ENCODE results near the gene ADK. TPM values are rescaled to one million over a fixed set of nuclear protein-coding genes. Genes with fewer than 3 reads are reported as not detected.

Gene ADK
- total and polyA plus RNA-seq, 4 experiments from 2014 or later = 33.7 to 66.6 (median 51.0) TPM

- intact Hi-C loops (cut with micrococcal nuclease) = no loop called here
- Mint-ChIP-seq H3K27ac (no peak overlapping the region), H3K9me3 (peaks cover 0 to 2% (median 0%) of the 10 kb centered on the region in 8 donors), H3K27me3 (no peaks in the 10 kb centered on the region), H3K4me3 (no peak overlapping the region), H3K4me1 (peaks cover 0 to 12% (median 11%) of the 10 kb centered on the region in 4 donors), H3K36me3 (peaks cover 4 to 46% of the 10 kb centered on the region in 2 donors)
- Histone ChIP-seq H3K9me3 (ENCODE audit: control insufficient read depth in 1 of 2, low read length in 2 of 2) (no peaks in the 10 kb centered on the region), H3K4me3 (ENCODE audit: low read length in 2 of 2) (no peak overlapping the region), H3K36me3 (ENCODE audit: insufficient read depth, low read length) (no peaks in the 10 kb centered on the region), H3K27ac (ENCODE audit: low read depth, low read length) (no peak overlapping the region), H3K27me3 (ENCODE audit: insufficient read depth, low read length) (no peaks in the 10 kb centered on the region), H3K4me1 (ENCODE audit: insufficient read depth, low read length) (no peaks in the 10 kb centered on the region)
- ChIA-PET CTCF (ENCODE audit: partially characterized antibody) (no interaction called here), POLR2A (ENCODE audit: partially characterized antibody) (no interaction called here)
- no peak for DNase-seq
Measured at GRCh38 chr10:74432841-74433594, 282.0 kb downstream of the ADK start.

DNA sequence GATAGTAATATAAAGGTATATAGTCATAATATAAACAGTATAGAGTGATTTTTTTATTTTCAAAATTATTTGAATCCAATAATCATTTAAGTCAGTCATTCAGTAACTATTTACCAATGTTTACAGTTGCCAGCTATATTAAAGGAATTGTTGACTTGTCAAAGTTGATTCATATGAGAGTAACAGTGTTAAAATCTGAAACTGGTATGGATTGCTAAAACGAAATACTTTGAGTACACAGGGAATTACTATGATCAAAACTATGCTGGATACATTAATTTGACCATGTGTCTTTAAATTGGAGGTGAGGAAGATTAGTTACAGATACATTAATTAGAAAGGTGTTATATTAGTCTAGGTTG is 282.6 kb downstream of the ADK start:
- DNase-seq = no peak
- Mint-ChIP-seq H3K36me3 (peaks cover 4 to 45% of the 10 kb centered on the region in 2 donors), H3K4me1 (peaks cover 3 to 17% (median 12%) of the 10 kb centered on the region in 4 donors), H3K9me3 (peaks cover 0 to 2% (median 0%) of the 10 kb centered on the region in 8 donors), H3K27ac (no peak overlapping the region), H3K4me3 (no peak overlapping the region), H3K27me3 (no peaks in the 10 kb centered on the region)
- Histone ChIP-seq H3K27me3 (ENCODE audit: insufficient read depth, low read length) (no peaks in the 10 kb centered on the region), H3K4me3 (ENCODE audit: low read length in 2 of 2) (no peak overlapping the region), H3K36me3 (ENCODE audit: insufficient read depth, low read length) (no peaks in the 10 kb centered on the region), H3K27ac (ENCODE audit: low read depth, low read length) (no peak overlapping the region), H3K9me3 (ENCODE audit: control insufficient read depth in 1 of 2, low read length in 2 of 2) (no peaks in the 10 kb centered on the region), H3K4me1 (ENCODE audit: insufficient read depth, low read length) (peaks cover 1% of the 10 kb centered on the region)
- intact Hi-C loops (cut with micrococcal nuclease) = no loop called here
- ChIA-PET CTCF (ENCODE audit: partially characterized antibody) (no interaction called here), POLR2A (ENCODE audit: partially characterized antibody) (no interaction called here)

- ChIA-PET POLR2A (ENCODE audit: partially characterized antibody) (no interaction called here), CTCF (ENCODE audit: partially characterized antibody) (no interaction called here)
- Mint-ChIP-seq H3K9me3 (peaks cover 0 to 2% (median 0%) of the 10 kb centered on the region in 8 donors), H3K4me3 (no peak overlapping the region), H3K27ac (no peak overlapping the region), H3K27me3 (no peaks in the 10 kb centered on the region), H3K4me1 (peaks cover 7 to 21% (median 14%) of the 10 kb centered on the region in 4 donors), H3K36me3 (peaks cover 4 to 41% of the 10 kb centered on the region in 2 donors)
- intact Hi-C loops (cut with micrococcal nuclease) = no loop called here
- Histone ChIP-seq H3K27ac (ENCODE audit: low read depth, low read length) (no peak overlapping the region), H3K4me3 (ENCODE audit: low read length in 2 of 2) (no peak overlapping the region), H3K9me3 (ENCODE audit: control insufficient read depth in 1 of 2, low read length in 2 of 2) (no peaks in the 10 kb centered on the region), H3K27me3 (ENCODE audit: insufficient read depth, low read length) (no peaks in the 10 kb centered on the region), H3K36me3 (ENCODE audit: insufficient read depth, low read length) (no peaks in the 10 kb centered on the region), H3K4me1 (ENCODE audit: insufficient read depth, low read length) (peaks cover 6% of the 10 kb centered on the region)
- DNase-seq = no peak
Measured at GRCh38 chr10:74433993-74434392, 283.0 kb downstream of the ADK start.

GRCh38 chr10:74434547-74434946 is 283.5 kb downstream of the ADK start:
- no peaks in the 10 kb centered on the region for H3K36me3 ChIP-seq (ENCODE audit: insufficient read depth, low read length)
- intact Hi-C loops (cut with micrococcal nuclease) = no loop called here
- DNase-seq = no peak
- Mint-ChIP-seq H3K27ac (no peak overlapping the region), H3K4me3 (no peak overlapping the region), H3K36me3 (peaks cover 4 to 37% of the 10 kb centered on the region in 2 donors), H3K9me3 (peaks cover 0 to 2% (median 0%) of the 10 kb centered on the region in 8 donors), H3K4me1 (peaks cover 11 to 26% (median 16%) of the 10 kb centered on the region in 4 donors), H3K27me3 (no peaks in the 10 kb centered on the region)
- no peak overlapping the region for H3K27ac ChIP-seq (ENCODE audit: low read depth, low read length)
- H3K27me3 ChIP-seq (ENCODE audit: insufficient read depth, low read length) = no peaks in the 10 kb centered on the region
- H3K4me3 ChIP-seq (ENCODE audit: low read length in 2 of 2) = no peak overlapping the region
- no peaks in the 10 kb centered on the region for H3K9me3 ChIP-seq (ENCODE audit: control insufficient read depth in 1 of 2, low read length in 2 of 2)
- ChIA-PET POLR2A (ENCODE audit: partially characterized antibody) (no interaction called here), CTCF (ENCODE audit: partially characterized antibody) (no interaction called here)
- H3K4me1 ChIP-seq (ENCODE audit: insufficient read depth, low read length) = peaks cover 10% of the 10 kb centered on the region

- Mint-ChIP-seq H3K4me3 (no peak overlapping the region), H3K27me3 (no peaks in the 10 kb centered on the region), H3K4me1 (peaks cover 11 to 26% (median 14%) of the 10 kb centered on the region in 4 donors), H3K27ac (no peak overlapping the region), H3K36me3 (peaks cover 1 to 22% of the 10 kb centered on the region in 2 donors), H3K9me3 (no peaks in the 10 kb centered on the region)
- H3K4me1 ChIP-seq (ENCODE audit: insufficient read depth, low read length) = peaks cover 10% of the 10 kb centered on the region
- no peaks in the 10 kb centered on the region for H3K27me3 ChIP-seq (ENCODE audit: insufficient read depth, low read length)
- no peaks in the 10 kb centered on the region for H3K36me3 ChIP-seq (ENCODE audit: insufficient read depth, low read length)
- intact Hi-C loops (cut with micrococcal nuclease) = no loop called here
- POLR2A ChIA-PET (ENCODE audit: partially characterized antibody) = no interaction called here
- CTCF ChIA-PET (ENCODE audit: partially characterized antibody) = no interaction called here
- no peak overlapping the region for H3K27ac ChIP-seq (ENCODE audit: low read depth, low read length)
- H3K4me3 ChIP-seq (ENCODE audit: low read length in 2 of 2) = no peak overlapping the region
- DNase-seq = no peak
- H3K9me3 ChIP-seq (ENCODE audit: control insufficient read depth in 1 of 2, low read length in 2 of 2) = no peaks in the 10 kb centered on the region
Measured at GRCh38 chr10:74436523-74437170, 285.6 kb downstream of the ADK start.

DNA sequence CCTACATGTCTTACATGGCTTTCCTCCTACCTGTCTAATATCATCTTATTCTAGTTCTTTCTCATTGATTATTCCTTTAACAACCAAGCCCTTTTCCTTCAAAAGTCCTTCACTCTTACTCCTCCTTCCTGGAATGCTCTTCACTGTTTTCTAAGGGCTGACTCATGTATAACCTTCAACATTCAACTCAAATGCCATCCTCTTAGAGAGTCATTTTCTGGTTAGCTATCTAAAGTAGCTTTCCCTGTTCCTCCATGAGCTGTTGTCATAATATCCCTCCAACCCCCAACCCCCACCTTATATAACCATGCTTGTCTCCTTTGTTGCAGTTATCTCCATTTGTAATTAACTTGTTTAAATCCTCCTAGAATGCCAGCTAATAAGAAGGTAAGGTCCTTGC is 286.8 kb downstream of the ADK start:
- Histone ChIP-seq H3K36me3 (ENCODE audit: insufficient read depth, low read length) (no peaks in the 10 kb centered on the region), H3K4me1 (ENCODE audit: insufficient read depth, low read length) (peaks cover 10% of the 10 kb centered on the region), H3K27ac (ENCODE audit: low read depth, low read length) (no peak overlapping the region), H3K4me3 (ENCODE audit: low read length in 2 of 2) (no peak overlapping the region), H3K9me3 (ENCODE audit: control insufficient read depth in 1 of 2, low read length in 2 of 2) (no peaks in the 10 kb centered on the region), H3K27me3 (ENCODE audit: insufficient read depth, low read length) (no peaks in the 10 kb centered on the region)
- peaks cover 11 to 26% (median 15%) of the 10 kb centered on the region in 4 donors for H3K4me1 Mint-ChIP-seq
- ChIA-PET POLR2A (ENCODE audit: partially characterized antibody) (no interaction called here), CTCF (ENCODE audit: partially characterized antibody) (interaction anchor here (0.6 to 1.1 kb wide), 2 partner anchors 9 to 392 kb away, joined by 3 to 4 read pairs; no protein-coding TSS in a partner anchor)
- H3K27me3 Mint-ChIP-seq = no peaks in the 10 kb centered on the region
- no peak overlapping the region for H3K4me3 Mint-ChIP-seq
- peak overlapping the region in 2 of 7 donors; percentile 6 to 13 for H3K27ac Mint-ChIP-seq
- intact Hi-C loops (cut with micrococcal nuclease) = no loop called here
- H3K36me3 Mint-ChIP-seq = peaks cover 1 to 26% of the 10 kb centered on the region in 2 donors
- no peak for DNase-seq
- H3K9me3 Mint-ChIP-seq = peaks cover 0 to 2% (median 0%) of the 10 kb centered on the region in 8 donors

GRCh38 chr10:74439213-74439612 is 288.2 kb downstream of the ADK start:
- no peak overlapping the region for H3K27ac ChIP-seq (ENCODE audit: low read depth, low read length)
- intact Hi-C loops (cut with micrococcal nuclease) = no loop called here
- H3K9me3 Mint-ChIP-seq = peaks cover 0 to 2% (median 0%) of the 10 kb centered on the region in 8 donors
- POLR2A ChIA-PET (ENCODE audit: partially characterized antibody) = no interaction called here
- CTCF ChIA-PET (ENCODE audit: partially characterized antibody) = no interaction called here
- peaks cover 9 to 26% (median 13%) of the 10 kb centered on the region in 4 donors for H3K4me1 Mint-ChIP-seq
- no peak overlapping the region for H3K4me3 ChIP-seq (ENCODE audit: low read length in 2 of 2)
- no peaks in the 10 kb centered on the region for H3K27me3 Mint-ChIP-seq
- no peak for DNase-seq
- H3K36me3 ChIP-seq (ENCODE audit: insufficient read depth, low read length) = no peaks in the 10 kb centered on the region
- H3K36me3 Mint-ChIP-seq = peaks cover 1 to 22% of the 10 kb centered on the region in 2 donors
- peak overlapping the region in 4 of 7 donors; percentile 14 to 47 (median 43) for H3K27ac Mint-ChIP-seq
- peak overlapping the region in 1 of 8 donors; percentile 15 for H3K4me3 Mint-ChIP-seq
- H3K4me1 ChIP-seq (ENCODE audit: insufficient read depth, low read length) = peaks cover 10% of the 10 kb centered on the region
- H3K27me3 ChIP-seq (ENCODE audit: insufficient read depth, low read length) = no peaks in the 10 kb centered on the region
- H3K9me3 ChIP-seq (ENCODE audit: control insufficient read depth in 1 of 2, low read length in 2 of 2) = no peaks in the 10 kb centered on the region

Measured in CD4-positive, alpha-beta memory T cell (primary cell).